ENCODE measurements around the gene R3HCC1L.

GRCh38 chr10:98172495-98172894, 38.0 kb downstream of the R3HCC1L start:
- TF ChIP-seq CTCF (conservative IDR thresholded peaks at IDR 0.05; ENCODE audit: low read depth, low read length) (no peak), EZH2 (IDR thresholded peaks at IDR 0.05; ENCODE audit: borderline replicate concordance, low read depth, low read length, poor library complexity, severe bottlenecking) (no peak)

Measured in A673 (cell line).